HCT116 (cell line): Measurements from ENCODE around the gene SMTNL2.

Experiments used
- EGR1 ChIP-seq: IDR thresholded peaks from 2 replicates; pipeline ENCODE4 v1.6.1; 2012; ENCODE audit warnings: low read depth
- EZH2 ChIP-seq: fragments of 200-600 bp; sonication (generic); IDR thresholded peaks from 2 replicates; pipeline ENCODE4 v1.6.1; 2017; ENCODE audit warnings: antibody characterized with exemption, mixed run types
- JUND ChIP-seq: IDR thresholded peaks from 2 replicates; pipeline ENCODE4 v1.6.1; 2012
- POLR2A ChIP-seq: IDR thresholded peaks from 2 replicates; pipeline ENCODE4 v1.7.0; 2011; ENCODE audit warnings: borderline replicate concordance; ENCODE audit not compliant: insufficient read depth, insufficient read length; ENCODE audit errors: extremely low read depth
- POLR2AphosphoS5 ChIP-seq: IDR thresholded peaks from 2 replicates; pipeline ENCODE4 v1.6.1; 2011; ENCODE audit warnings: mild to moderate bottlenecking, low read depth, low read length, moderate library complexity
- RAD21 ChIP-seq: IDR thresholded peaks from 2 replicates; pipeline ENCODE4 v1.6.1; 2012; ENCODE audit warnings: low read depth, mild to moderate bottlenecking
- SIN3A ChIP-seq: IDR thresholded peaks from 2 replicates; pipeline ENCODE4 v1.6.1; 2012; ENCODE audit warnings: low read depth
- SRF ChIP-seq: IDR thresholded peaks from 2 replicates; pipeline ENCODE4 v1.6.1; 2012; ENCODE audit warnings: low read depth
- YY1 ChIP-seq: IDR thresholded peaks from 2 replicates; pipeline ENCODE4 v1.6.1; 2011; ENCODE audit warnings: low read length, low read depth, moderate library complexity, mild to moderate bottlenecking; ENCODE audit not compliant: insufficient replicate concordance; ENCODE audit errors: extremely low read depth
- TF ChIP-seq, protein P1 (sequence below), 3 experiments: fragments of 200-600 bp in 1 of 3; sonication (generic) in 1 of 3; IDR thresholded peaks in 2 of 3; conservative IDR thresholded peaks in 1 of 3; 2 replicates each; pipeline ENCODE4 v1.5.1; 2012 to 2017; ENCODE audit warnings: low read depth in 2 of 3, low read length in 2 of 3, antibody characterized with exemption in 1 of 3, borderline replicate concordance in 1 of 3, control low read depth in 1 of 3, mild to moderate bottlenecking in 1 of 3, mixed read lengths in 1 of 3, mixed run types in 1 of 3, moderate library complexity in 1 of 3; ENCODE audit not compliant: insufficient read depth in 1 of 3
- TF ChIP-seq, protein P2 (sequence below): IDR thresholded peaks from 2 replicates; pipeline ENCODE4 v1.6.1; 2012
- TF ChIP-seq, protein P3 (sequence below): IDR thresholded peaks from 2 replicates; pipeline ENCODE4 v1.6.1; 2011; ENCODE audit warnings: mild to moderate bottlenecking, low read length, moderate library complexity; ENCODE audit not compliant: insufficient replicate concordance; ENCODE audit errors: extremely low read depth

- TF ChIP-seq, protein P1, sequence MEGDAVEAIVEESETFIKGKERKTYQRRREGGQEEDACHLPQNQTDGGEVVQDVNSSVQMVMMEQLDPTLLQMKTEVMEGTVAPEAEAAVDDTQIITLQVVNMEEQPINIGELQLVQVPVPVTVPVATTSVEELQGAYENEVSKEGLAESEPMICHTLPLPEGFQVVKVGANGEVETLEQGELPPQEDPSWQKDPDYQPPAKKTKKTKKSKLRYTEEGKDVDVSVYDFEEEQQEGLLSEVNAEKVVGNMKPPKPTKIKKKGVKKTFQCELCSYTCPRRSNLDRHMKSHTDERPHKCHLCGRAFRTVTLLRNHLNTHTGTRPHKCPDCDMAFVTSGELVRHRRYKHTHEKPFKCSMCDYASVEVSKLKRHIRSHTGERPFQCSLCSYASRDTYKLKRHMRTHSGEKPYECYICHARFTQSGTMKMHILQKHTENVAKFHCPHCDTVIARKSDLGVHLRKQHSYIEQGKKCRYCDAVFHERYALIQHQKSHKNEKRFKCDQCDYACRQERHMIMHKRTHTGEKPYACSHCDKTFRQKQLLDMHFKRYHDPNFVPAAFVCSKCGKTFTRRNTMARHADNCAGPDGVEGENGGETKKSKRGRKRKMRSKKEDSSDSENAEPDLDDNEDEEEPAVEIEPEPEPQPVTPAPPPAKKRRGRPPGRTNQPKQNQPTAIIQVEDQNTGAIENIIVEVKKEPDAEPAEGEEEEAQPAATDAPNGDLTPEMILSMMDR (IDR thresholded peaks at IDR 0.05 in 2 of 3, conservative IDR thresholded peaks at IDR 0.05 in 1 of 3; ENCODE audit: borderline replicate concordance in 1 of 3, insufficient read depth in 1 of 3, low read depth in 2 of 3, low read length in 2 of 3): no peak
- no peak for TF ChIP-seq EGR1
- TF ChIP-seq POLR2AphosphoS5: no peak
- TF ChIP-seq, protein P2, sequence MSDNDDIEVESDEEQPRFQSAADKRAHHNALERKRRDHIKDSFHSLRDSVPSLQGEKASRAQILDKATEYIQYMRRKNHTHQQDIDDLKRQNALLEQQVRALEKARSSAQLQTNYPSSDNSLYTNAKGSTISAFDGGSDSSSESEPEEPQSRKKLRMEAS: no peak
- TF ChIP-seq POLR2A: no peak
- no peak for TF ChIP-seq EZH2
- TF ChIP-seq YY1: no peak
- TF ChIP-seq, protein P3, sequence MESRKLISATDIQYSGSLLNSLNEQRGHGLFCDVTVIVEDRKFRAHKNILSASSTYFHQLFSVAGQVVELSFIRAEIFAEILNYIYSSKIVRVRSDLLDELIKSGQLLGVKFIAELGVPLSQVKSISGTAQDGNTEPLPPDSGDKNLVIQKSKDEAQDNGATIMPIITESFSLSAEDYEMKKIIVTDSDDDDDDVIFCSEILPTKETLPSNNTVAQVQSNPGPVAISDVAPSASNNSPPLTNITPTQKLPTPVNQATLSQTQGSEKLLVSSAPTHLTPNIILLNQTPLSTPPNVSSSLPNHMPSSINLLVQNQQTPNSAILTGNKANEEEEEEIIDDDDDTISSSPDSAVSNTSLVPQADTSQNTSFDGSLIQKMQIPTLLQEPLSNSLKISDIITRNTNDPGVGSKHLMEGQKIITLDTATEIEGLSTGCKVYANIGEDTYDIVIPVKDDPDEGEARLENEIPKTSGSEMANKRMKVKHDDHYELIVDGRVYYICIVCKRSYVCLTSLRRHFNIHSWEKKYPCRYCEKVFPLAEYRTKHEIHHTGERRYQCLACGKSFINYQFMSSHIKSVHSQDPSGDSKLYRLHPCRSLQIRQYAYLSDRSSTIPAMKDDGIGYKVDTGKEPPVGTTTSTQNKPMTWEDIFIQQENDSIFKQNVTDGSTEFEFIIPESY: no peak
- TF ChIP-seq SRF: no peak
- no peak for TF ChIP-seq RAD21
- no peak for TF ChIP-seq JUND
- no peak for TF ChIP-seq SIN3A
These were observed 58.0 kb downstream of the SMTNL2 start for GRCh38 chr17:4642286-4642685.
